ENCODE results near the gene PPP1R9A.

Gene PPP1R9A

GRCh38 chr7:95324431-95324830 lies 417.0 kb downstream of the PPP1R9A start, which contains the start of gene PON1:
Gene PON1 (minus strand): TSS chr7:95324532. CDS start chr7:95324475, 57 bp downstream.
- DNase-seq, result no peak

GRCh38 chr7:95327356-95327755 lies 420.0 kb downstream of the PPP1R9A start:
- peak; percentile 29 for DNase-seq

DNA sequence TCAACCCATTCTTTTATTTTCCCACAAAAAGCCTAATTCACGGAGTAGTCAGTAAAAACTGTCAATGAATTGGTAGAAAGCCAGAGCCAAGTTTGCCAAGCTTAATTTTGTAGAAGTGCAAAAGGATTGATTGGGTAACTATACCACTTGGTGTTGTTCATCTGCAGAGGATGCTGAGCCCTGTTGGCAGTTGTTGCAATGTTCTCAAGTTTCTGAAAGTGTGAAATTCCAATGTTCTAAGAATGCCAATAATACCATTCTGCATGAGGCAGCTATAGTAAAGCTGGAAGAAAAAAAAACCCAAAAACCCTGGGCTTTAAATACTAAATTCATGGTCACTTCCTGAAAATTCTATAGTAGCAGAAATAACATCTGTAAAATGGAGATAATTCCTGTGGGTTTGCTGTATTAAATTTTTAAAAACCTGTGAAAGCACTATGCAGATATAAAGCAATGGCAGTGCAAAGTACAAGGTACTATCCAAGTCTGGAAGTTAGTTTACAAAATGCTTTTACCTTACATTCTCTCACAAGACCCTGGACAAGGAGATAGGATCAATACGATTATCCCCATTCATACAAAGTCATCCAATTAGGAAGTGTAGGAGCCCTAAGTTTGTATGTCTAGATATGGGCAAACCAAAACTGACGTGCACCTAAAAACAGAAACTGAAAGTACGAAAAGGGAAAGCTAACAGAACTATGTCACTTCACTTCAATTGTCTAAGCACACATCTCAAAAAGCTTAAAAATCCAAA lies 423.0 kb downstream of the PPP1R9A start:
- peak; percentile 31 for DNase-seq

DNA sequence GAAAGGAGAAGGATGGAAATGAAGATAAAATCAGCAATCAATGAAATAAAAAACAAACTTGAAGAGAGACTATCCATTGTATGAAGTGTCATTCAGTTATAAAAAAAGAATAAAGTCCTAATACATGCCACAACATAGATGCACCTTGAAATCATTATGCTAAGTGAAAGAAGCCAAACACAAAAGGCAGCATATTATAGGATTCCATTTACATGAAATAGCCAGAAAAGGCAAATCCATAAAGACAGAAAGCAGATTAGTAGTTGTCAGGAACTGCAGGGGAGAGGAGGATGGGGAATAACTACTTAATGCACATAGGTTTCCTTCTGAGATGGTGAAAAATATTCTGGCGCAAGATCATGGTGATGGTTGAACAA lies 423.6 kb downstream of the PPP1R9A start:
- no peak for DNase-seq

DNA sequence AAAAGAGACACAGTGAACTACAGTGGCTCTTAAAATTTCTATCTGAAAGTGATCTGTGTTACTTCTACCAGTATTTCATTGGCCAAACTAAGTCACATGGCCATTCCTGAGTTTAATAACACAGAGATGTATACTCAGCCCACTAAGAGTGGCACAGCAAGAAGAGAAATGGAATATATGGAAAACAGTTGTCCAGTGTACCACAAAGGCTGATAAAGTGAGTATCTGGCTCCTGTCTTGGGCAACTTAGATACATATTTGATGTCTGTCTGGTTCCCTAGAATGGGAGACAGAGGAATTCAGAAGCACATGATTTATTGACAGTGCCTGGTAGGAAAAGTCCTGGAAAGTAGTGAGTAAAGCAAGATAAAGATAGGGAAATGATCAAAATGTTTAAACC lies 427.1 kb downstream of the PPP1R9A start:
- peak; percentile 5 for DNase-seq

DNA sequence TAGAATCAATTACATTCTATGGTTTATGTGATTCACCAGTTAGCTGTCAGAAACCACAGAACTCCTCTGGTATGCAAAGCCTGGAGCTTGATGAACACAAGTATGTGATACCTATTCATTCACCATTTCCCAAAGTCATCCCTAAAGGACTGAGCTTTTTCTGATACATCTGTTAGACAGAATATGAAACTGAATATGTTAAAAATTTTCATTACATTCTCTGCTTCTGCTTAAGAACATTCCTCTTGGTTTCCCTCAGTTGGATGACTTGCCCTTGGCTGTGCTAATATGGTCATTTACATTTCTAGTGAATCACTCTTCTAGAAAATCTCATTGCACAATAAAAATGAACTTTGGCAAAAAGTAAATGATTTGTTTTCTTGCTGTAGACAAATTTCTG lies 427.7 kb downstream of the PPP1R9A start:
- DNase-seq, result peak; percentile 81

DNA sequence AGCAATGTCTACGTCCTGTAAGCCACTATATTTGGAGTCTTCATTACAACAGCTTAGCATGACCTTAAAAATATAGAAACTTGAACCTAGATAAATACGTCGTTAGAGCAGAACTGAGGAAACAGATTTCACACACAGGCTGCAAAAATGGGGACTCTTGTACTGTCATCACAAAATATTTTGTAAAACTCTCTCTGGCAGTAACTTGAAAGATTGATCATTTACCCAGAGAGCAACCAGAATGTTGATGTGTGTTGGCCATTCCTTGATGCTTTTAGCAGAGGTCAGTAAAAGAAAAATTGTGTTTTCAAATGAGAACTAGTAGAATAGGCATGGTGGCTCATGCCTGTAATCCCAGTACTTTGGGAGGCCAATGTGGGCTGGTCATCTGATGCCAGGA lies 431.4 kb downstream of the PPP1R9A start:
- no peak for DNase-seq

DNA sequence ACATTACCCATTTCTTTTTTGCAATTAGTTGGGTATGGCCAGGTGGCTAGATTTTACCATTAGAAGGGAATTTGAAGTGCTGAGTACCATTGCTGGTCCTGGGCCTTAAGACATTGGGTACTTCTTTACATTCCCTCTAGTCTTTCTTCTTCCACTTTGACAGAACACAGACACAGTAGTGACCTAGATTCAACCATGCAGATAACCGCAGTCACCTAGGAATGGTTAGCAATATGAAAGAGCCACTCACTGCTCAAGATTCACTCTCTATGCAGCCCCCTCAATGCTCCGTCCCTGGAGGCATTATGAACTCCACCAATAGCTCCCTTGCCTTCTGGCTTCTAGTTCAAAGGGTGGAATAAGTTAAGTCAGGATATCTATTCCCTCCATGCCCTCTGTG lies 433.1 kb downstream of the PPP1R9A start:
- DNase-seq, result no peak

GRCh38 chr7:95342029-95342428 lies 434.6 kb downstream of the PPP1R9A start:
- DNase-seq, result no peak

- no peak for DNase-seq
Measured at GRCh38 chr7:95342642-95343307, 435.4 kb downstream of the PPP1R9A start.
